CD4-positive, alpha-beta T cell treated with Interleukin-4 for 4 hours (primary cell): ENCODE measurements around the gene CACNG5.

ENCODE experiments used
- DNase-seq: peaks from one replicate; pipeline ENCODE4 v3.0.0-alpha.2; 2020

The CACNG5 gene

DNA sequence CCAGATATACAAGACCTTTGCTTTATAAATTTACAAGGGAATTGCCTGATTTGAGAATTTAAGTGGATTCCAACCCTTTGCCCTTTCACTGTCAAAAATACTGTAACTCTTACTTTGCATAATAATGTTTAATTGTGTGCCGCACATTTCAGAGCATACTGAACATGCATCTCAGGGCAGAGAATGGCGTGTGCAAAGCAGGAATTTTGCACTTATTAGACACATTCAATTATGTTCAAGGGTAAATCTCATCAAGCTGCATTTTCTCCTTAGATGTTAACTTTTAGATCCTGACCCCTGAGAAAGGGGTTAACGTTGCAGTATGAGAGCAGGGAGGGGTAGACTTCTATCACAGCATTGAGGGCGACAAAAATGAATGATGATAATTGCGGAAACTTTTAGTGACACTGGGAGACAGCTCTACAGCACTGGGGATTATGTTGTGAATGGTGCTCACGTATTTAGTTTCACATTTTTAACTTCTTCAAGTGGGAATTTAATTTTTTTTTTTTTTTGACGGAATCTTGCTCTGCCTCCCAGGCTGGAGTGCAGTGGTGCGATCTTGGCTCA is 75.0 kb downstream of the CACNG5 start:
- DNase-seq, result no peak

DNA sequence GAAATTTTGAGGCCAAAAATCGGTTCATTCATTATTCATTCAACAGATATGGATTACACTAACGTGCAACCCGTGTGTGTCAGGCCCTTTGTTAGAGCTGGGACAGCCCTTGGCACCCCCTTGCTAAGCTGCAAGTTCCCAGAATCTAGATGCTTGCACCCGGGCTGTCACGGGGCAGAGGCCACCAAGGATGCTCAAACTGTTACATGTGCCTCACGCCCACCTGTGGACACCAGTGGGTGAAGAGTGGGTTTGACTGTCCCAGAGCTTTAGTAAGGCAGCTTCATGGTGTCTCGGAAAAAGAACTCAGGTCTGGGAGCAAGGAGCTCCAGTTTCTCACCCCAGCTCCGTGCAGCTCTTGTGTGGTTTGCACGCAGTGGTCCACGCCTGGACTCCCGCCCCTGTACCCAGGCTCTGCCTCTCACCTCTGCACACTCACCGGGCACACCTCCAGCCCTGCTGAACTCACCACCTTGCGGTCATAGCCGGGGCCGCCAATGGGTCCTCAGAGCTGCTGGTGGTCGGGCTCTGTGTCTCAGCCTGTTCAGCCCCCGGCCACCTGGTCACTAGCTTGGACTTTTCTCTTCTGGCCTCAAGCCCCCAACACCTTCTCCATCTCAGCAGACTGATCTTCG is 75.9 kb downstream of the CACNG5 start:
- DNase-seq, result no peak

DNA sequence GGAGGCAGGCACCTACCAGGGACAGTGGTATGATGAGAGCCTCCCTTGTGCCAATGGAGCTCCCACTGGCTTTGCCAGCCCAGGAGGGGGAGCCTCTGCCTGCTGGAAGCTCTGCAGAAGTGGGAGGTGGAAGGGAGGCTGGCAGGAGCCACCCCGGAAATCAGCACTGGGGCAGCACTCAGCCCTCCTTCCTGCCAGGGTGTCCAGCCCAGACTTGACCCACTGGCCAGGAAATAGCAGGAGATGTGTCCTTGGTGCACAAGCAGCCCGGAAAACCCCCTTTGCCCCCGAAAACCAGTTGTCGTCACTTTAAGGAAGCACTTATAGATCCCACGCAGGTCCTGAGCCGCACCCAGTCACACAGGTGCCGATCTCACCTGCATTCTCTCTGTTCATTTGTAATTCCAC is 80.3 kb downstream of the CACNG5 start:
- DNase-seq, result no peak

DNA sequence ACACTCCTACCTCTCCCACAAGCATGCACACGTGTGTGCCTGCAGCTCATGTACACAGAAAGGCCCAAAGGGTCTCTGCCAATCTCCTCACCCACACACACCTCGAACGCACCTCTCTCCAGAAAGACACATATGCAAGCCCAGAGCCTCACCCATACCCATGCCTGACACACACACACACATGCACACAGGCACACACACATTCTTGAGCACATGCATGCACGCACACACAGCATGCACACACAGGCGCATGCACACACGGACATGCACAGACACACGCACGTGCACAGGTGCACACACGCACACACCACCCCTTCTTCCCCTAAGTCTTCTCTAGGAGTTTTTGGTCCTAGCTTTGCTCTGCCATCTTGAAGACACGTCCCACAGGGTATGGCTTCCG is 80.9 kb downstream of the CACNG5 start:
- no peak for DNase-seq

DNA sequence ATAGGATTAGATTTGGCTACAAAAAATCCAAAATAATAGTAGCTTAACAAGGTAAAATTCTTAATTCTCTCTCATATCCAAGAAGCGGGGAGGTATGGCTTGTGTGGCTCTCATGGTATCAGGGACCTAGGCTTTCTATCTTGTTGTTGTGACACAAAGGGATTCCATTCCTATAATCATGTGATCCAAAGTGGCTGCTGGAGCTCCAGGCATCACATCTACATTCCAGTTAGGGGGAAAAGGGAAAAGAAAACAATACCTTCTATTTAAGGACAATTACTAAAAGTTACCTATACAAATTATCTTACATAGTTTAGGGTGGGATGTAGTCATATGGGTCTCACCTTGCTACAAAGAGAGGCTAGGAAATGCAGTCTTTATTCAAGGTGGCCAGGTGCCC is 82.0 kb downstream of the CACNG5 start:
- DNase-seq, result no peak

DNA sequence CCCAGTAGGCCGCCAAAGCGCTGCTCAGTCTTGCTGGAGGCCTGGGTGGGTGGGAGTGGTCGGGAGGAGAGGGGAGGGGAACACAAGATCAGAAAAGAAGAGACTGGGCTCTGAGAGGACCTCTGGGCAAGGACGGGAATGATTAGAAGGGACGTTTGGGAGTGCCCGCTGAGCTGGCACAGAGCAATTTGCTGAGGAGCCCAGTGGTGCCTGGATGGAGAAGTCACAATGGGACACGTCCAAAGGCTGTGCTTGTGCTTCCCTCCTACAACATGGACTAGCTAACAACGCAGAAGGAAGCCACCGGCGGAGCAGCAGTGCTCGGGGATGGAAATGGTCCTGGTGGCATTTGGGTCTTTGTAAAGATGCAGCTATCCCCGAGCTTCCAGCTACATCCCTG is 84.0 kb downstream of the CACNG5 start:
- no peak for DNase-seq

DNA sequence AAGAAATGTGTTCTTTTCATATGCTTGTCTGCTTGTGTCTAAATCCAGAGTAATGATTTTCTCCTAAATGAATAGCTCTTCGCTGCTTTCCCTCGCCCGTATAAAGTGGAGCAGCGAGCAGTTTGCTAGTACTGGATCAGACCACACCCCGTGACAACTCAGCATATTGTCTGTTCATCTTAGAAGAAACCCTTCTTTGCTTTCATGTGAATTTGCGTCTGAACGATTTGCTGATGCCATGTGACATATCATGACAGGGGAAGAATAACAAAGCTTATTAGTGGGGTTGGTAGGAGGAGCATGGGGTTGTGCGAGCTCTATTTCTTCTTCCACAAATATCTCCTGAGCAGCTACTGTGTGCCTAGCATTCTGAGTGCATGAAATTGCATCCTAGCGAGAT is 85.5 kb downstream of the CACNG5 start:
- DNase-seq, result no peak

DNA sequence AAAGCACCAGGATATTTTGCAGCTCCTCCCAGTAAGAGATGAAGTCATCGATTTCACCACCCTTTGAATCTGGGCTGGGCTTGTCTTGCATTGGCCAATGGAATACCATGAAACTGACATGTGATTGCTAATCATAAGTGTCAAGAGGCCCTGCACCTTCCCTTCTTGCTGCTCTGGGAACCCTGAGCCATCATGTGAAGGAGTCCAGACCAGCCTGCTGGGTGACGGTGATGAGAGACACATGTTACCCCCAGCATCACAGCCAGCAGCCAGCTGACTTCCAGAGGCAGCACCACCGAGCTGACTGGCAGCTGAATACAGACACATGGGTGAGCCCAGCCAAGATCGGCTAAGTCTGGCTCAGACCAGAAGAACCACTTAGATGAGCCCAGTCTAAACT is 86.0 kb downstream of the CACNG5 start:
- no peak for DNase-seq

DNA sequence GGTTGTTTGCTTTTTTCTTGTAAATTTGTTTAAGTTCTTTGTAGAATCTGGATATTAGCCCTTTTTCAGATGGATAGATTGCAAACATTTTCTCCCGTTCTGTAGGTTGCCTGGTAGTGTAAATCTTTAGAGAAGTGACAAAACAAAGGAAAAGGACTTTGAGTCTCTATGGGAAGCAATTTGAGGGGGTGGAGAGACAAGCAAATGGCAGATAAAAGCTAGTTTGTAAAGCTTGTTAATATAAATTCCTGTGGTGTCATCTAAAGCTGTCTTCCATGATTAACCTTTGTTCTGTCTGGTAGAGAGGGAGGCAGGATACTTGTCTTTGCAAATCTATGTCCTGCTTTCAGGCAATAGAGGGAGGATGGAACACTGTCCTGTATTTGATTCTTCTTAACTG is 89.0 kb downstream of the CACNG5 start:
- DNase-seq, result no peak

DNA sequence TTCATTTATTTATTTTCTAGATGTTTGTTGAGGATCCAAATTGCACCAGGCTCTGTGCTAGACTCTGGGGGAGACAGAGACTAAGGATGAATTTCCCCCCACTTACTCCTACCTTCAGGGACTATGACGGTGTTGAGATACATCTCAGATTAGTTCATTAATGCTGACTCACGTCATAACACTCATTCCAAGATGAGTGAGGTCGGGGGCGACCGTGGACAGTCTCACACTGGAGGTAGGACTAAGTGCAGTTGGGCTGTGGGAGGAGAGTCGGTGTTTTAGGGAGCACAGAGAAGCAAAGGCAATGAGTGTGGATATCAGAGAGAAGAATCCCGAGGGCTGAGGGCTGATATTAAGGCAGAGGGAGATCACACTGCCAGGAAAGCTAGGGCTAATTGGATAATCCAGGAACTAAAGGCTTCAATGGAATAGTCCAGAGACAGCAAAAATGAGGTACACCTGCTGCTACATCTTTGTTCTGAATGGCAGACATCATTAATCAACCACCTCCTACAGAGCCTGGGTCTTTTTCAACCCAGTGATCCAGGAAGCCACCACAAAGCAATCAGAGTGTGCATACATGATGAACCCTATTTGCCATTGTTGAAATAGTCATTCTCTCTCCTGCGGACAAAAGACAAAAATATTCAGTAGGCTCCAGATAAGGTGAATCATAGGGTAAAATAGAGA is 91.0 kb downstream of the CACNG5 start:
- no peak for DNase-seq

DNA sequence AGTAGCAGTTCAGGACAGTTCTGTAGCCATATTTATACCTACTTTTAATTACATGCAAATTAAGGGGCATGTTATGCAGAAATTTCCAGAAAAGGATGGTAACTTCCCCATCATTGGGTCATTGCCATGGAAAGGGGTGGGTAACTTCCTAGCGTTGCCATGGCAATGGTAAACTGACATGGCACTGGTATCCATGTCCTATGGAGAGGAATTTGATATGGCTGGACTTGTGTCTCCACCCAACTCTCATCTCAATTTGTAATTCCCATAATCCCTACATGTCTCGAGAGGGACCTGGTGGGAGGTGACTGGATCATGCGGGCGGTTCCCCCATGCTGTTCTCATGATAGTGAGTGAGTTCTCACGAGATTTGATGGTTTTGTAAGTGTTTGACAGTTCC is 94.0 kb downstream of the CACNG5 start:
- DNase-seq, result no peak

DNA sequence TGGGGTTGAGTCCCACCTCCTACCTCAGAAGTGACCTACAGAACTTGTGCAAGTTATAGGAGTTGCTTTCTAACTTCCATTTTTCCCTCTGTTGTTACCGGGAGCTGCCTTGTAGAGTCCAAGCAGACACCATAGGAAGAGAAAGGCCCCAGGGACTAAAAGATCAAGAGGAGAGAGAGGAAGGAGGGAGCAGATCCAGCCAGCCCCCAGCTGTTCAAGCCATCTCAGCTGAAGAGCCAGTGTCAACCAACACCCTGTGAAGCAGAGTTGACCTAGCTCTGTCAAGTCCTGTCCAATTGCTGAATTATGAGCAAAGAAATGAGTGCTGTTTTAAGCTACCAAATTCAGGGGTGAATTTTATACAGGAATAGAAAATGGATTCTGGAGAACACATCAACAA is 94.7 kb downstream of the CACNG5 start:
- DNase-seq, result no peak

DNA sequence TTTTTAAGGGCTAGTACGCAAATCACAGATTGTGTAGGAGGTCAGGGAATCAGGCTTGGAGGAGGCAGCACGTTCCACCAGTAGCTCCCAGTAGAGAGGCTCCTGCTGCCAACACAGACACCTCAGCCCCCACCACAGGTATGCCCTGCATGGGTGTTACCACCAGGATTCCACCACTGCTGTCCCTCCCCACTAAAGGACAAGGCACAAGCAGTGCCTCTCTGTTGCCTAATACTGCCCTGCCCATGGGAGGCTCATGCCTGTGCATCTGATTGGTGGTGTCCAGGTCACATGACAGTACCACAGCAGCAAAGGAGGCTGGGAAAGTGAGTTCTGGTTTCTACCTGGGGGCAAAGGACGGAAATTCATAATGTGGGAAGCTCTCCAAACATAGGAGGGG is 96.0 kb downstream of the CACNG5 start:
- DNase-seq, result no peak

DNA sequence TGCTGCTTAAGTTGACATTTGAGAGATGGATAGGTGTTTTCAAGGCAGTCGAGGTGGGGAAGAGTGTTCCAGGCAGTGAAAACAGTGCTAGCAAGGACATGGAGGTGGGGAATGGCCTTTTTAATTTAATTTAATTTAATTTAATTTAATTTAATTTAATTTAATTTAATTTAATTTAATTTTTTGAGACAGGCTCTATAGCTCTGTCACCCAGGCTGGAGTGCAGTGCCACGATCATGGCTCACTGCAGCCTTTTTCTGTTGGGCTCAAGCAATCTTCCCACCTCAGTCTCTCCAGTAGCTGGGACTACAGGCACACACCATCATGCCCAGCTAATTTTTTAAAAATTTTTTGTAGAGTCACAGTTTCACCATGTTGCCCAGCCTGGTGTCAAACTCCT is 97.4 kb downstream of the CACNG5 start:
- no peak for DNase-seq

DNA sequence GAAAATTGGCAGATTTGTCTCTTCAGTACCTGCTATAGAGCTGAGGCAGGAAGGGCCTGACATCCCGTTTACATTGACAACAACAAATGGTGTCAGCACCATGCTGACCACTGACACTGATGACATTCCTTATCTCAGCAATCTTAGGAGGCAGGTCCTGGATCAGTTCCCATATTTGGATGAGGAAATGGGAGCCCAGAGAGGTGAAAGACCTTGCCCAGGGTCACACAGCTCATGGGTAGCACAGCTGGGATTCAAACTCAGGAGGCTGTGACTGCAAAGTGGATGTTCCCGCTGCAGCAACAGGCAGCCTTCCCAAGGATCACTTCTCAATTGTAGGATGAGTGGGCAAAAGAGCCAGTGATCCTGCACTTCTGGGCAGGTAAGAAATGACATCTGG is 99.1 kb downstream of the CACNG5 start:
- no peak for DNase-seq
